GM10847 (cell line): Measurements from ENCODE around the gene CHRNA10.

Source experiments
- POLR2A ChIP-seq: IDR thresholded peaks from 2 replicates; pipeline ENCODE4 v1.6.1; 2011; ENCODE audit not compliant: insufficient read length; ENCODE audit errors: extremely low read depth

CHRNA10 gene

GRCh38 chr11:3642071-3642951 lies 28.9 kb downstream of the CHRNA10 start:
- TF ChIP-seq POLR2A, result no peak

DNA sequence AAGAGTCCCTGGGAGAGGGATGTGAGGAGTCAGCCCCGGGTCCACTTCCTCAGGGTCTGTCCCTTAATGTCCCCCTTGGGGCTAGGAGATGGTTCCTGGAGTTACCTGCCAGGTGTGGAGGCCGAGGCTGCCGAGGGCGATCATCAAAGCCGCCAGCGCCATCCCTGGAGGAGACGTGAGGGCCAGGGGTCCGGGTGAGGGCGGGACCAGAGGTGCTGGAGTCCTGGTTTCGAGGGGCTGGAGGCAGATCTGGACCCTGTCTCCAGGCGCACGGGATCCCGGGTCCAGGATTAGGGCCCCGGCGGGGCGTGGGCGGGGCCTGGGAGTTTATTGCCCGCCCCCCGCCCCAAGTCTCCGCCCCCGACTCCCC lies 29.5 kb downstream of the CHRNA10 start, which contains the start of gene ART5:
Gene ART5, minus strand, starts transcription at position 292 of the 370 bp plus-strand sequence. Its CDS starts 130 bp downstream, at position 162.
- TF ChIP-seq POLR2A, result no peak

- no peak for TF ChIP-seq POLR2A
Observed at GRCh38 chr11:3641191-3641590, 30.0 kb downstream of the CHRNA10 start.

- TF ChIP-seq POLR2A, result no peak
Observed at GRCh38 chr11:3639841-3640240, 31.3 kb downstream of the CHRNA10 start.

DNA sequence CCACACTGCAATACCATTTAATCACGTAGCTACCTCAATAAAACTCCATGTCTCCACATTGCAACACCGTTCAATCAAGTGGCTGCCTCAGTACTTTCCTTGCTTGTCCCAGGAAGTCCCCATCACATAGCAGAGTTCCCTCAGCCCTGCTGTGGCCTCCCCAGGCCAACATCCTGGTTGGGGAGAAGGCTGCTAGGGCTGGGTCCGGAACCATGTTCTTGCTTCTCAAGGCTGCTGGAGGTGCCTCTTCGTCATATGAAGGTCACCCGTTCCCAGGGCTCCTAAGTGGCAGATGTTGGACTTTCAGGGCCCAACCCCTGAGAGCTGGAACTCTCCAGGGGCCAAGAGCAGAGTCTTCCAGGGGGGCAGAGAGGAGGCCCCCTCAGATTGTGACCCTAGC lies 32.7 kb downstream of the CHRNA10 start:
- TF ChIP-seq POLR2A, result no peak

GRCh38 chr11:3637201-3637600 lies 34.0 kb downstream of the CHRNA10 start:
- no peak for TF ChIP-seq POLR2A

- TF ChIP-seq POLR2A, result no peak
Observed at GRCh38 chr11:3635641-3636375, 35.4 kb downstream of the CHRNA10 start.

- no peak for TF ChIP-seq POLR2A
Observed at GRCh38 chr11:3632070-3632660, 39.0 kb downstream of the CHRNA10 start.

GRCh38 chr11:3631331-3631730 lies 39.9 kb downstream of the CHRNA10 start:
- no peak for TF ChIP-seq POLR2A

- no peak for TF ChIP-seq POLR2A
Observed at GRCh38 chr11:3627291-3627690, 43.9 kb downstream of the CHRNA10 start.

- TF ChIP-seq POLR2A, result no peak
Observed at GRCh38 chr11:3626250-3626960, 44.8 kb downstream of the CHRNA10 start.

GRCh38 chr11:3623767-3624458 lies 47.3 kb downstream of the CHRNA10 start:
- no peak for TF ChIP-seq POLR2A

- TF ChIP-seq POLR2A, result no peak
Observed at GRCh38 chr11:3623121-3623520, 48.1 kb downstream of the CHRNA10 start.

DNA sequence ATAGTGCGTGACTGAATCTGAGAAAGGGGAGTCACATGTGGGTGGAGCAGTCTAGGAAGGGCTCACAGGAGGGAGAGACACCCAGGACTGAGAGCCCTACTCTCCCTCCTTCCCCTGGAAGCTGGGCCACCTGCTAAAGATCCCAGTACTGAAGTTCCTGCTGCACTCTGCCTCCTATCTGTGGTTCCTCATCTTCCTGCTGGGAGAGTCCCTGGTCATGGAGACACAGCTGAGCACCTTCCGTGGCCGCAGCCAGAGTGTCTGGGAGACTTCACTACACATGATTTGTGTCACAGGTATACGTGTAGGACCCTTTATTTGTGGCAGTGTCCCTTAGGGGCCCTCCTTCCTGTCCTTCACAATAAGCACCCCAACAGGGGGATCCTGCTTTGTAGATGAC lies 48.7 kb downstream of the CHRNA10 start:
- TF ChIP-seq POLR2A, result no peak

GRCh38 chr11:3617990-3618389 lies 53.2 kb downstream of the CHRNA10 start:
- TF ChIP-seq POLR2A, result no peak
